LNCaP clone FGC (cell line): ENCODE data around the gene AXDND1.
A peak's percentile ranks its signal among the peaks of the same experiment; 100 is the strongest.

Experiments
- DNase-seq: peaks from one replicate; pipeline ENCODE4 v3.0.0-alpha.2; 2011; ENCODE audit warnings: low read depth
- H3K4me3 ChIP-seq: 2 replicates; pipeline ENCODE4 v1.5.1; 2011; ENCODE audit warnings: mild to moderate bottlenecking, low read depth, low read length, control low read depth
- CTCF ChIP-seq: IDR thresholded peaks from 2 replicates; pipeline ENCODE4 v1.5.1; 2012; ENCODE audit warnings: mild to moderate bottlenecking; ENCODE audit not compliant: control insufficient read depth, insufficient read depth; ENCODE audit errors: extremely low read depth

AXDND1 gene

DNA sequence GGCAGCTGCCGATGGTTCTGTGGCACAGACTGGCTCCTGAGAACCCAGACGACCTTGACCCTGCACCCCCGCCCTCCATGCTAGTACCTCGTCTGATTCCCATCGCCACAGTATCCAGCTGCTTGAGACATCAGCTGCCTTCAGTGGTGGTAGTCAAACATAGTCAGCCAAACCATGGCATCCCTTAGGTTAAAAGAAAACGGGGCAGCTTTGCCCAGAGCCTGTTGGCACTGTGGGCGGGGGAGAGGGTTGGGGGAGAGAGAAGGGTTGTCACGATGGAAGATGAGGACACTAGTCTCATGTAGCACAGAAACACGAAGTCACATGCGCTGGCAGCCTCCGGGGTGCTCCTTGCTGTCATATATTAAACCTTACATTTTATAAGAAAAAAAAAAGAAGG lies 224.9 kb downstream of the AXDND1 start:
- no peak for TF ChIP-seq CTCF
- no peak for DNase-seq
- H3K4me3 ChIP-seq: no peak overlapping the region

DNA sequence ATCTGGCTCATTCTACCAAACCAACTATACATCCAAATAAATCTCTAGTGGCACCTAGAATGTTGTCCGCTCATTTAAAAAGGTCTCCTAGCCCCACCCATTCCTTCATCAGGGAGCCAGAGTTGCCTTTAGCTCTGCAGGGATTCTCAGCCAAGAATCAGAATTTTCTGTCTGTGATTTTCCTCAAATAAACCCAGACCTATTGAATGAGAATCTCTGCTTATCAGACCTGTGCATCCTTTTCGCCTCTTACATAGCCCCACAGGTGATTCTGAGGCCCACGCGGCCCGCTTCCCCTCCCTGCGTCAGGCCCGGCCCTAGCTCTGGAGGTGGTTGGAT lies 225.5 kb downstream of the AXDND1 start:
- no peak for TF ChIP-seq CTCF
- DNase-seq: no peak
- H3K4me3 ChIP-seq: no peak overlapping the region

- TF ChIP-seq CTCF: no peak
- no peak within 1 kb of the TSS for H3K4me3 ChIP-seq
- no peak for DNase-seq
Observed at GRCh38 chr1:179591592-179592580, 226.1 kb downstream of the AXDND1 start, which contains the start of gene TDRD5. TSS of gene TDRD5 (plus strand) at chr1:179591832. CDS start at chr1:179592616, 784 bp downstream.

GRCh38 chr1:179598631-179599030 lies 232.9 kb downstream of the AXDND1 start:
- TF ChIP-seq CTCF: no peak
- DNase-seq: no peak
- no peak overlapping the region for H3K4me3 ChIP-seq

GRCh38 chr1:179599623-179600249 lies 234.0 kb downstream of the AXDND1 start:
- TF ChIP-seq CTCF: peak; percentile 81
- DNase-seq: peak; percentile 42
- no peak overlapping the region for H3K4me3 ChIP-seq

- DNase-seq: no peak
- no peak for TF ChIP-seq CTCF
- H3K4me3 ChIP-seq: no peak overlapping the region
Observed at GRCh38 chr1:179601093-179601492, 235.3 kb downstream of the AXDND1 start.
